H54 (cell line): ENCODE data around the gene GINS2.

Source experiments
- DNase-seq: peaks from one replicate; pipeline ENCODE4 v3.0.0; 2011; ENCODE audit warnings: low spot score, mixed read lengths; ENCODE audit not compliant: insufficient read length
- FAIRE-seq: peaks from 3 replicates; lab custom pipeline; 2011; peaks lifted over from hg19 to GRCh38; lab: Jason Lieb, UNC
- POLR2A ChIP-seq: IDR thresholded peaks from 2 replicates; pipeline ENCODE4 v1.6.1; 2011; ENCODE audit warnings: low read depth, mild to moderate bottlenecking, low read length

Gene GINS2

GRCh38 chr16:85645021-85645589 lies 43.6 kb downstream of the GINS2 start:
- no peak for TF ChIP-seq POLR2A
- FAIRE-seq (no peak), DNase-seq (no peak)

GRCh38 chr16:85644093-85644712 lies 44.6 kb downstream of the GINS2 start:
- no peak for DNase-seq
- no peak for TF ChIP-seq POLR2A
- FAIRE-seq: no peak

- TF ChIP-seq POLR2A: no peak
- FAIRE-seq: no peak
These were observed 45.1 kb downstream of the GINS2 start for GRCh38 chr16:85643631-85644030.

GRCh38 chr16:85642762-85643358 lies 45.9 kb downstream of the GINS2 start:
- no peak for TF ChIP-seq POLR2A
- DNase-seq: no peak
- no peak for FAIRE-seq

More at GRCh38 chr16:85643631-85644030, 45.1 kb downstream of the GINS2 start:
- no peak for DNase-seq

GRCh38 chr16:85641776-85642176 lies 47.0 kb downstream of the GINS2 start:
- no peak for FAIRE-seq
- no peak for TF ChIP-seq POLR2A
- DNase-seq: no peak

GRCh38 chr16:85641305-85641704 lies 47.4 kb downstream of the GINS2 start:
- TF ChIP-seq POLR2A: no peak
- no peak for DNase-seq
- no peak for FAIRE-seq

- TF ChIP-seq POLR2A: no peak
- DNase-seq (no peak), FAIRE-seq (no peak)
These were observed 48.2 kb downstream of the GINS2 start for GRCh38 chr16:85640585-85640984.

- DNase-seq (no peak), FAIRE-seq (no peak)
- no peak for TF ChIP-seq POLR2A
These were observed 48.5 kb downstream of the GINS2 start for GRCh38 chr16:85640254-85640558.

GRCh38 chr16:85639529-85640253 lies 49.1 kb downstream of the GINS2 start:
- DNase-seq (no peak), FAIRE-seq (no peak)
- TF ChIP-seq POLR2A: no peak

- no peak for FAIRE-seq
- no peak for TF ChIP-seq POLR2A
- no peak for DNase-seq
These were observed 49.9 kb downstream of the GINS2 start for GRCh38 chr16:85638695-85639409.

GRCh38 chr16:85637808-85638647 lies 50.7 kb downstream of the GINS2 start:
- no peak for TF ChIP-seq POLR2A
- no peak for FAIRE-seq
- no peak for DNase-seq

- FAIRE-seq (no peak), DNase-seq (no peak)
- no peak for TF ChIP-seq POLR2A
These were observed 51.5 kb downstream of the GINS2 start for GRCh38 chr16:85637061-85637807.
